Subcutaneous adipose tissue (tissue), 4 donors: ENCODE measurements around the gene CADM3. TPM values are rescaled to one million over a fixed set of nuclear protein-coding genes. Genes with fewer than 3 reads are reported as not detected.

Experiments
- total RNA-seq, 4 donors: library from RNA; depleted of rRNA; stranded (reverse); fragments of >200 nt; gene quantifications; one replicate each; pipeline ENCODE4 v1.1.0, GENCODE V29; 2016
- TF ChIP-seq, protein P1 (sequence below): fragments of 450-650 bp; IDR thresholded peaks from one replicate; pipeline ENCODE4 v1.5.1; 2016; ENCODE audit warnings: low read depth, mild to moderate bottlenecking, control low read depth, antibody characterized with exemption, moderate library complexity

CADM3 gene
- total RNA-seq, 4 donors from 2014 or later, result 2.8 to 19.7 (median 8.0) TPM

- TF ChIP-seq, protein P1, sequence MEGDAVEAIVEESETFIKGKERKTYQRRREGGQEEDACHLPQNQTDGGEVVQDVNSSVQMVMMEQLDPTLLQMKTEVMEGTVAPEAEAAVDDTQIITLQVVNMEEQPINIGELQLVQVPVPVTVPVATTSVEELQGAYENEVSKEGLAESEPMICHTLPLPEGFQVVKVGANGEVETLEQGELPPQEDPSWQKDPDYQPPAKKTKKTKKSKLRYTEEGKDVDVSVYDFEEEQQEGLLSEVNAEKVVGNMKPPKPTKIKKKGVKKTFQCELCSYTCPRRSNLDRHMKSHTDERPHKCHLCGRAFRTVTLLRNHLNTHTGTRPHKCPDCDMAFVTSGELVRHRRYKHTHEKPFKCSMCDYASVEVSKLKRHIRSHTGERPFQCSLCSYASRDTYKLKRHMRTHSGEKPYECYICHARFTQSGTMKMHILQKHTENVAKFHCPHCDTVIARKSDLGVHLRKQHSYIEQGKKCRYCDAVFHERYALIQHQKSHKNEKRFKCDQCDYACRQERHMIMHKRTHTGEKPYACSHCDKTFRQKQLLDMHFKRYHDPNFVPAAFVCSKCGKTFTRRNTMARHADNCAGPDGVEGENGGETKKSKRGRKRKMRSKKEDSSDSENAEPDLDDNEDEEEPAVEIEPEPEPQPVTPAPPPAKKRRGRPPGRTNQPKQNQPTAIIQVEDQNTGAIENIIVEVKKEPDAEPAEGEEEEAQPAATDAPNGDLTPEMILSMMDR, result no peak
Observed at GRCh38 chr1:159187647-159188374, 16.4 kb downstream of the CADM3 start.

DNA sequence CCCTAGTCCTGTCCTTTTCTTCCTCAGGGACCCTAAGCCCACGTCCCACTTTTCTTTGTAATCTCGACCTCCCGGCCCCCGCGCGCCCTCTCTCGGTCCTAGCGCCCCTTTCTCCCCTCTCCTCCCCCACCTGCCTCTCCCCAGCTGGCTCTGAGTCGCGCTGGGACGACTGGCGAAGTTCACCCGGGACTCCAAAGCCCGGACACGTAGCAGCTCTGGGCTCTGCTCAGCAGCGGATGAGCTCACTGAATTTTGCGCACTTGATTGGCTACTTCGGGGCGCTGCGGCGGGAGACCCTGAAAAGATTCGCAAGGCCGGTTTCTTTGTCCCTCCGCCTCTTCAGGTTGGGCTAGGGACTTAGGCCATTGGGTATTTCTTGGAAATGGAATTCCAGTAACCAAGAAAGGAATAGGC is 17.0 kb downstream of the CADM3 start:
- TF ChIP-seq, protein P1, result no peak

DNA sequence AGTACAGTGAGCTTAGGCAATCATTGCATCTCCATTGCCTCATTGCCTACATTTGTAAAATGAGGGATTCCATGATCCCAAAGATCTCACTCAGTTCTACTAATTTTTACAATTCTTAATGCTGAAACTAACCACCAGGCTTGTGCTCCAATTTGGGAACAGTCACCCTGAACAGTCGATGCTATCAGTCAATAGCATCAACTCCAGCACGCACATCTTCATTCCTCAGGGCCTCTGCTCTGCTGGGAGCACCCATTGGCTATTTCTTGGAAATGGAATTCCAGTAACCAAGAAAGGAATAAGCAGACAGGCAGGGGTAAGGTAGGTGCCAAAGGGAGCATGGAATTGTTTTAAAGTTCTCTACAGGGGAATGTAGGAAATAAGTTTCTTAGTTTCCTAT is 19.0 kb downstream of the CADM3 start:
- TF ChIP-seq, protein P1, result no peak

DNA sequence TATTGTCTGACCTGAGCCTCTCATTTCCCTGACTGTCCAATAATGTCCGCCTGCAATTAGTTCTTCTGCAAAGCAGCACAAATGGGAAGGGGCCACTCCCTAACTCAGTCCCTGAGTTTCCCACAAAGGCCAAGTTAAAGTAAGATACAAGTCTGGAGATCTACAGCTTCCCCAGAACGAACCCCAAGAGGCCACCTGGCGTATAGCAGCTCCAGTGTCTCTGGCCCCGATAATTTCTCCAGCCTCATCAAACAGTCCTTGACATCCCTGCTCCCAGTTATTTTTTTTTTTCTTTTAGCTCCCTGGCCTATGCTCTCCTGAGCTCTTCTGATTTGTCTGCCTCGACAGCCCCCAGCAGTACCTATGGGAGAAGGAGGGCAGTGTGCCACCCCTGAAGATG is 25.1 kb downstream of the CADM3 start:
- TF ChIP-seq, protein P1, result no peak

- TF ChIP-seq, protein P1, result no peak
Observed at GRCh38 chr1:159197561-159198557, 26.4 kb downstream of the CADM3 start.

DNA sequence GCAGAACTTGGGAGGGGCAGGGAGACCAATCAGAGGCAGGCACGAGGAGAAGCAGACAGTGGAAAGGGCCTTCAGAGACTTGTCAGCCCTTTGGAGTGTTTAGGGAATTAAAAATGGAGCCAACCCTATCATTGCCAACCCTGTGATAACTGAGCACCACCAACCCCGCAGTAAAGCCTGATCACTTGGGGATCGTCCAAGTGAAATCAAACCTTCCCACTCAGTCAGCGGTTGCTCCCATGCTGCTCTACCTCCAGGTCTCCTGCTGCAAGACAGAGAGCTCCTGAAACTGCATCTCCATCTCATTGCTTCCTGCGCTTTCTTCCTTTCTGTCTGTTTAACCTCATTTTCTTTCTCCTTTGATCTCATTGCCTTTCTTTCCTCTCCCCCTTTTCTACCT is 28.5 kb downstream of the CADM3 start:
- TF ChIP-seq, protein P1, result no peak

DNA sequence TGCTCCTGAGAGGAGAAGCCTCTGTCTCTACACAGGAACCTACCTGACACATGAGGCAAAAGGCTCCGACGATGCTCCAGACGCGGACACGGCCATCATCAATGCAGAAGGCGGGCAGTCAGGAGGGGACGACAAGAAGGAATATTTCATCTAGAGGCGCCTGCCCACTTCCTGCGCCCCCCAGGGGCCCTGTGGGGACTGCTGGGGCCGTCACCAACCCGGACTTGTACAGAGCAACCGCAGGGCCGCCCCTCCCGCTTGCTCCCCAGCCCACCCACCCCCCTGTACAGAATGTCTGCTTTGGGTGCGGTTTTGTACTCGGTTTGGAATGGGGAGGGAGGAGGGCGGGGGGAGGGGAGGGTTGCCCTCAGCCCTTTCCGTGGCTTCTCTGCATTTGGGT is 29.4 kb downstream of the CADM3 start:
- TF ChIP-seq, protein P1, result no peak
